HL-60 (cell line): ENCODE results near the gene EPN2.

ENCODE experiments used
- CTCF ChIP-seq: IDR thresholded peaks from one replicate; pipeline ENCODE4 v1.5.1; 2011; ENCODE audit warnings: low read length, control low read depth, inconsistent platforms; ENCODE audit not compliant: insufficient read depth
- GABPA ChIP-seq: IDR thresholded peaks from 2 replicates; pipeline ENCODE4 v1.6.1; 2012; ENCODE audit warnings: low read depth
- POLR2AphosphoS5 ChIP-seq: IDR thresholded peaks from 2 replicates; pipeline ENCODE4 v1.6.1; 2012; ENCODE audit warnings: low read depth
- REST ChIP-seq: IDR thresholded peaks from 2 replicates; pipeline ENCODE4 v1.6.1; 2012; ENCODE audit warnings: low read depth; ENCODE audit not compliant: insufficient replicate concordance

GRCh38 chr17:19371259-19372010, 134.3 kb downstream of the EPN2 start:
- TF ChIP-seq CTCF (no peak), GABPA (no peak), REST (no peak), POLR2AphosphoS5 (no peak)
